LNCAP (cell line): Measurements from ENCODE around the gene GIMD1.

Experiments
- TF ChIP-seq, protein P1 (sequence below): fragments of 450-650 bp; IDR thresholded peaks from 2 replicates; pipeline ENCODE4 v1.5.1; 2017; ENCODE audit warnings: mild to moderate bottlenecking

Gene GIMD1

DNA sequence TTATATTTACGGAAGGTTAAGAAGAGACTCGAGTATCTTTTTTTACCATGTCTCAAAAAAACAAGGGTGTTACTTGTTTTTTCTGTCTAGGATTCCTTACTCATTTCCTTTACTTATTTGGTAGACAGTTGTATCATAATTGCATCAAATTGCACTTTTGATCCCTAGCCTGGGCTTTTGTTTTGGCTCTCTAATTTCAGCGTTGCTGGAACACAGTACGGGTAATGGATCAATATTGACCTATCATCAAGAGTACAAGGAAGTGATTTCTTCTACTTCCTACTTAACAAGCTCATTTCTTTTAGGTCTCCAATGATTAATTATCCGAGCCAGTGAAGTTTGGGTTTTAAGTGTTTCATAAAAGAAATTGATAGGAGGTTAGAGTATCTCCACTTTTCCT is 35.4 kb downstream of the GIMD1 start:
- TF ChIP-seq, protein P1, sequence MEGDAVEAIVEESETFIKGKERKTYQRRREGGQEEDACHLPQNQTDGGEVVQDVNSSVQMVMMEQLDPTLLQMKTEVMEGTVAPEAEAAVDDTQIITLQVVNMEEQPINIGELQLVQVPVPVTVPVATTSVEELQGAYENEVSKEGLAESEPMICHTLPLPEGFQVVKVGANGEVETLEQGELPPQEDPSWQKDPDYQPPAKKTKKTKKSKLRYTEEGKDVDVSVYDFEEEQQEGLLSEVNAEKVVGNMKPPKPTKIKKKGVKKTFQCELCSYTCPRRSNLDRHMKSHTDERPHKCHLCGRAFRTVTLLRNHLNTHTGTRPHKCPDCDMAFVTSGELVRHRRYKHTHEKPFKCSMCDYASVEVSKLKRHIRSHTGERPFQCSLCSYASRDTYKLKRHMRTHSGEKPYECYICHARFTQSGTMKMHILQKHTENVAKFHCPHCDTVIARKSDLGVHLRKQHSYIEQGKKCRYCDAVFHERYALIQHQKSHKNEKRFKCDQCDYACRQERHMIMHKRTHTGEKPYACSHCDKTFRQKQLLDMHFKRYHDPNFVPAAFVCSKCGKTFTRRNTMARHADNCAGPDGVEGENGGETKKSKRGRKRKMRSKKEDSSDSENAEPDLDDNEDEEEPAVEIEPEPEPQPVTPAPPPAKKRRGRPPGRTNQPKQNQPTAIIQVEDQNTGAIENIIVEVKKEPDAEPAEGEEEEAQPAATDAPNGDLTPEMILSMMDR: no peak

DNA sequence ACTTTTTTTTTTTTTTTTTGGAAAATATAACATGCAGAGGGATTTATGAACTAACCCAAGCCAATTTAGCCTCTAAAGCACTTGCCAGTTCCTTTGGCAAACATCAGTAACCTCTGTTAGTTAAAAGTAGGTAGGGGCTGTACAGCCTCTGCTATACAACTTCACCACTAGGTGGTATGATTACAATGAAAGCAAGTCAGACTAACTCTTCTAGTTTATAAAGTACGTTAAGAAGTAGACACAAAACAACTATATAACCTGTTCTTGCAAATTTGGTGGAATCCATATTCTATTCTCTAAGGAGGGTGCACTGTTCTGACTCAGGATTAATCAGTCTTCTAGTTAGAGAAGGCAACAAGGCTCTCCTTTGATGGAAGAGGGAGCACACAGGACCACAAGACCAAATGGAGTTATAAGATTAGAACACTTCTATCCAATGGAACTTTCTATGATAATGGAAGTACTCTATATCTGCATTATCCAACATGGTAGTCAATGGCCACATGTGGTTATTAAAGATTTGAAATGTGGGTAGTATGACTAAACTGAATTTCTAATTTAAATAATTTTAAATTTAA is 39.4 kb downstream of the GIMD1 start:
- TF ChIP-seq, protein P1: peak; percentile 78

DNA sequence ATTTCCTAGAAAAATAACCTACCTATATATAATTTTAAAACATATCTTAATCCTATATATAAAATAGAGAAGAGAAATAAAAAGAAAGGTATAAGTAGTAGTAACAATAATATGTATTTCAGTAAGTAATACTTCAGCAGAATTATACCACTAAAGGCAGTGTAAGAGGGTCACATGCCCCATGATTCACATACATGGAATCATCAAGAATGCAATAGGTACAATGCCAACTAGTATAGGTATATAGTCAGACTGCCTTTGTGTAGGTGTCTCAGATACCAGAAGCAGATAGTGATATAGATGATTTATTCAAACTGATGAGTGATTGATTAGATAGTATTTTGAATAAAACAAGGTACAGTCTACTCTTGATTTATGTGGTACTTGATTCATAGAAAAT is 42.8 kb downstream of the GIMD1 start:
- TF ChIP-seq, protein P1: no peak

GRCh38 chr4:106323119-106323518 is 45.5 kb downstream of the GIMD1 start:
- TF ChIP-seq, protein P1: no peak

DNA sequence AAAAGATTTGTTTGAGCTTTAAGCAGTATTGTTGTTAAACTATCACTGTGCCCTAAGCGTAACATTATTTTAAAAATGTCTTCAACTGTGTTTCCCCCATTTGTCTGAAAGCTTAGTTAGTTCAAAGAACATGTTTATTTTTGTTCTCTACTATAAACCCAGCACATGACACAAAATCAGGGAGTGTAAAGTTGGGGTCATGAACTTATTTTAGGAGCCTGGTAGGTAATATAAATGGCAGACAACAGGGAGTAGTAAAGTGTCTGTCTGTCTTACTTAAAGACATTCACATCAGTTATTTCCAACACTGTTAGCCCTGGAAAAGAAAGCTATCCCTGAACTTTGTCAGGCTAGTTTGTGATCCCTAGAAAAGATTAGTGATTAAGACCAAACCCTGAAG is 48.3 kb downstream of the GIMD1 start:
- TF ChIP-seq, protein P1: no peak

DNA sequence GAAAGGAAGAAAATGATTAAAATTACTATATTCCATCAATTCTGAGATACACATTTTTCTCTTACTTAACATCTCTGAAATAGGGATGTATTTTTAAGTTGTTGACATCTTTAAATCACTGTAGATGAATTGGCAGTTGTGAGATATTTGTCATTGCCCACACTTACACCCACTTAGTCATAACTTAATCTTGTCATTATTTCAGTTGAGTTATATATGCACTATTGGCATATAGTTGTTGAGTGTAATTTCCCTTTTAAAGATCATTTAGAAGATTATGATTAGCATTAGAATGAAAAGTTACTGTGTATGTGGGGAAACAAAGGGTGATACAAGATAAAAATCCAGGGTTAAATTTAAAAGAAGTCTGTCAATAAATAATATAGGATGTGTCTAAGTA is 50.1 kb downstream of the GIMD1 start:
- TF ChIP-seq, protein P1: no peak

- TF ChIP-seq, protein P1: no peak
These were observed 50.8 kb downstream of the GIMD1 start for GRCh38 chr4:106317815-106318214.

- TF ChIP-seq, protein P1: no peak
These were observed 51.7 kb downstream of the GIMD1 start for GRCh38 chr4:106316773-106317409.
